22Rv1 (cell line): Measurements from ENCODE around the gene ZIC3.

Experiments used
- CTCF ChIP-seq: fragments of 450-650 bp; IDR thresholded peaks from 2 replicates; pipeline ENCODE4 v1.5.1; 2017; ENCODE audit warnings: mild to moderate bottlenecking
- ZFX ChIP-seq: fragments of 450-650 bp; IDR thresholded peaks from 2 replicates; pipeline ENCODE4 v1.6.1; 2017; ENCODE audit warnings: antibody characterized with exemption, borderline replicate concordance

GRCh38 chrX:137549851-137550664 lies 15.9 kb upstream of the ZIC3 start:
- TF ChIP-seq CTCF (no peak), ZFX (no peak)
